Measurements from ENCODE around the gene TNFAIP8. TPM values are rescaled to one million over a fixed set of nuclear protein-coding genes. Genes with fewer than 3 reads are reported as not detected.

Gene TNFAIP8
- total and polyA plus RNA-seq, 10 of the 15 experiments (the other 5 are each of a cell fraction or from before 2014, with no cell fraction given) = 124 to 324 (median 177) TPM

GRCh38 chr5:119371146-119371545, 15.3 kb downstream of the TNFAIP8 start:
- Histone ChIP-seq H3K9ac (ENCODE audit: control insufficient read depth, insufficient read depth, low read length) (no peak overlapping the region), H3K4me1 (ENCODE audit: control insufficient read depth, insufficient read depth, low read length) (peaks cover 27% of the 10 kb centered on the region), H4K20me1 (ENCODE audit: control insufficient read depth, insufficient read depth) (peaks cover 5% of the 10 kb centered on the region; the same call in 1 of the 2 replicates), H3K36me3 (ENCODE audit: control insufficient read depth in 2 of 2, insufficient read depth in 2 of 2, low read length in 1 of 2) (peaks cover 4 to 17% of the 10 kb centered on the region in 2 experiments; a peak in 3 of 4 replicates), H3K4me3 (no peak overlapping the region), H3K9me3 (replicated peaks; ENCODE audit: control insufficient read depth, insufficient read depth, low read length) (no peaks in the 10 kb centered on the region), H2AFZ (ENCODE audit: control insufficient read depth, low read depth, low read length) (no peak overlapping the region), H3K27me3 (replicated peaks in 1 of 2; ENCODE audit: control insufficient read depth in 2 of 2, insufficient read depth in 2 of 2, low read length in 1 of 2) (no peaks in the 10 kb centered on the region), H3K79me2 (ENCODE audit: control insufficient read depth, insufficient read depth, low read length) (peaks cover 99% of the 10 kb centered on the region), H3K4me2 (ENCODE audit: control insufficient read depth, insufficient read depth) (0 out of 2 replicates have a peak overlapping the region, but pooled peaks have one; percentile 32), H3K27ac (ENCODE audit: control insufficient read depth, insufficient read depth) (peak overlapping the region; percentile 34; the same call in 1 of the 2 replicates)
- DNase-seq (ENCODE audit: low read depth, low spot score) (no peak), FAIRE-seq (no peak), ATAC-seq (no peak)
- TF ChIP-seq TARDBP (IDR thresholded peaks at IDR 0.05; ENCODE audit: borderline replicate concordance) (no peak), POLR2AphosphoS5 (IDR thresholded peaks at IDR 0.05; ENCODE audit: low read length) (no peak), NFYB (IDR thresholded peaks at IDR 0.05; ENCODE audit: insufficient read depth, low read depth, low read length) (no peak), IKZF1 (conservative IDR thresholded peaks at IDR 0.05) (no peak), MYC (IDR thresholded peaks at IDR 0.05; ENCODE audit: insufficient read depth, insufficient read length, insufficient replicate concordance, low read length, severe bottlenecking) (no peak), CHD4 (IDR thresholded peaks at IDR 0.05) (no peak), CHD2 (IDR thresholded peaks at IDR 0.05; ENCODE audit: borderline replicate concordance, low read depth, low read length) (no peak)
- TF ChIP-seq, protein P1, sequence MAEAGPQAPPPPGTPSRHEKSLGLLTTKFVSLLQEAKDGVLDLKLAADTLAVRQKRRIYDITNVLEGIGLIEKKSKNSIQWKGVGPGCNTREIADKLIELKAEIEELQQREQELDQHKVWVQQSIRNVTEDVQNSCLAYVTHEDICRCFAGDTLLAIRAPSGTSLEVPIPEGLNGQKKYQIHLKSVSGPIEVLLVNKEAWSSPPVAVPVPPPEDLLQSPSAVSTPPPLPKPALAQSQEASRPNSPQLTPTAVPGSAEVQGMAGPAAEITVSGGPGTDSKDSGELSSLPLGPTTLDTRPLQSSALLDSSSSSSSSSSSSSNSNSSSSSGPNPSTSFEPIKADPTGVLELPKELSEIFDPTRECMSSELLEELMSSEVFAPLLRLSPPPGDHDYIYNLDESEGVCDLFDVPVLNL (IDR thresholded peaks at IDR 0.05; ENCODE audit: low read depth, low read length) = no peak
- TF ChIP-seq, protein P2, sequence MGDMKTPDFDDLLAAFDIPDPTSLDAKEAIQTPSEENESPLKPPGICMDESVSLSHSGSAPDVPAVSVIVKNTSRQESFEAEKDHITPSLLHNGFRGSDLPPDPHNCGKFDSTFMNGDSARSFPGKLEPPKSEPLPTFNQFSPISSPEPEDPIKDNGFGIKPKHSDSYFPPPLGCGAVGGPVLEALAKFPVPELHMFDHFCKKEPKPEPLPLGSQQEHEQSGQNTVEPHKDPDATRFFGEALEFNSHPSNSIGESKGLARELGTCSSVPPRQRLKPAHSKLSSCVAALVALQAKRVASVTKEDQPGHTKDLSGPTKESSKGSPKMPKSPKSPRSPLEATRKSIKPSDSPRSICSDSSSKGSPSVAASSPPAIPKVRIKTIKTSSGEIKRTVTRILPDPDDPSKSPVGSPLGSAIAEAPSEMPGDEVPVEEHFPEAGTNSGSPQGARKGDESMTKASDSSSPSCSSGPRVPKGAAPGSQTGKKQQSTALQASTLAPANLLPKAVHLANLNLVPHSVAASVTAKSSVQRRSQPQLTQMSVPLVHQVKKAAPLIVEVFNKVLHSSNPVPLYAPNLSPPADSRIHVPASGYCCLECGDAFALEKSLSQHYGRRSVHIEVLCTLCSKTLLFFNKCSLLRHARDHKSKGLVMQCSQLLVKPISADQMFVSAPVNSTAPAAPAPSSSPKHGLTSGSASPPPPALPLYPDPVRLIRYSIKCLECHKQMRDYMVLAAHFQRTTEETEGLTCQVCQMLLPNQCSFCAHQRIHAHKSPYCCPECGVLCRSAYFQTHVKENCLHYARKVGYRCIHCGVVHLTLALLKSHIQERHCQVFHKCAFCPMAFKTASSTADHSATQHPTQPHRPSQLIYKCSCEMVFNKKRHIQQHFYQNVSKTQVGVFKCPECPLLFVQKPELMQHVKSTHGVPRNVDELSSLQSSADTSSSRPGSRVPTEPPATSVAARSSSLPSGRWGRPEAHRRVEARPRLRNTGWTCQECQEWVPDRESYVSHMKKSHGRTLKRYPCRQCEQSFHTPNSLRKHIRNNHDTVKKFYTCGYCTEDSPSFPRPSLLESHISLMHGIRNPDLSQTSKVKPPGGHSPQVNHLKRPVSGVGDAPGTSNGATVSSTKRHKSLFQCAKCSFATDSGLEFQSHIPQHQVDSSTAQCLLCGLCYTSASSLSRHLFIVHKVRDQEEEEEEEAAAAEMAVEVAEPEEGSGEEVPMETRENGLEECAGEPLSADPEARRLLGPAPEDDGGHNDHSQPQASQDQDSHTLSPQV (IDR thresholded peaks at IDR 0.05) = no peak
- ChIA-PET CTCF (interaction anchor here (1.2 to 12.8 kb wide), 9 partner anchors 8 to 56 kb away, joined by 3 to 187 read pairs (median 5); partner anchors contain the start of gene TNFAIP8), SMC1A (ENCODE audit: uncharacterized antibody, unreplicated experiment) (interaction anchor here (0.9 to 26.3 kb wide), 15 partner anchors 8 to 97 kb away, joined by 3 to 1117 read pairs (median 6); partner anchors contain the start of gene TNFAIP8), POLR2A (interaction anchor here (1.4 to 20.5 kb wide), 5 partner anchors 9 to 47 kb away, joined by 3 to 657 read pairs (median 21); partner anchors contain the start of gene TNFAIP8), RAD21 (ENCODE audit: unreplicated experiment) (interaction anchor here (0.8 to 7.6 kb wide), 12 partner anchors 13 to 101 kb away, joined by 3 to 77 read pairs (median 4); partner anchors contain the start of gene TNFAIP8)
- intact Hi-C loops (cut with micrococcal nuclease; ENCODE audit: unreplicated experiment) (no loop called here), in situ Hi-C loops (cut with MboI) (no loop called here)
- 75% methylated on average over 4 of the region's 4 CpGs for WGBS (ENCODE audit: insufficient coverage, insufficient replicate concordance, low lambda C conversion rate, missing lambda C conversion rate)
- no TSS peak for BruUV-seq (replicated peaks)

Data from GM12878 (cell line).